Non-pigmented ciliary epithelial cell (primary cell): ENCODE measurements around the gene TSC22D2.
"Not testable (repeated sequence)": the region's sequence is repeated elsewhere in the genome, so short reads cannot be mapped to it uniquely, and the experiment has no call there.

Experiments used
- DNase-seq: peaks from one replicate; pipeline ENCODE4 v3.0.0-alpha.2; 2010; ENCODE audit warnings: low read depth

TSC22D2 gene

GRCh38 chr3:150490277-150490986 lies 82.3 kb downstream of the TSC22D2 start:
- no peak for DNase-seq

GRCh38 chr3:150494411-150494977 lies 86.4 kb downstream of the TSC22D2 start:
- DNase-seq: no peak

- no peak for DNase-seq
Measured at GRCh38 chr3:150495149-150495548, 87.1 kb downstream of the TSC22D2 start.

- peak; percentile 14 for DNase-seq
Measured at GRCh38 chr3:150495563-150496168, 87.6 kb downstream of the TSC22D2 start.

GRCh38 chr3:150497956-150498355 lies 89.9 kb downstream of the TSC22D2 start:
- DNase-seq: peak; percentile 20

- DNase-seq: not testable (repeated sequence)
Measured at GRCh38 chr3:150500960-150501359, 92.9 kb downstream of the TSC22D2 start.

- DNase-seq: no peak
Measured at GRCh38 chr3:150503402-150504099, 95.5 kb downstream of the TSC22D2 start.

- DNase-seq: no peak
Measured at GRCh38 chr3:150504483-150504882, 96.4 kb downstream of the TSC22D2 start.

- no peak for DNase-seq
Measured at GRCh38 chr3:150508401-150508800, 100.3 kb downstream of the TSC22D2 start.

- no peak for DNase-seq
Measured at GRCh38 chr3:150509780-150510179, 101.7 kb downstream of the TSC22D2 start.

GRCh38 chr3:150511122-150511821 lies 103.2 kb downstream of the TSC22D2 start:
- DNase-seq: no peak

- DNase-seq: no peak
Measured at GRCh38 chr3:150515210-150515609, 107.1 kb downstream of the TSC22D2 start.
